ENCODE data around the gene DLG1.
"Not testable (repeated sequence)": the region's sequence is repeated elsewhere in the genome, so short reads cannot be mapped to it uniquely, and the experiment has no call there.

Gene DLG1

GRCh38 chr3:197289726-197290125 lies 8.7 kb downstream of the DLG1 start:
- no peak for DNase-seq (ENCODE audit: low spot score)

GRCh38 chr3:197286678-197287077 lies 11.7 kb downstream of the DLG1 start:
- DNase-seq (ENCODE audit: low spot score) = no peak
- TF ChIP-seq CTCF (IDR thresholded peaks at IDR 0.05; ENCODE audit: extremely low read depth, missing control alignments) = no peak

More at GRCh38 chr3:197289726-197290125, 8.7 kb downstream of the DLG1 start:
- no peak for TF ChIP-seq CTCF (IDR thresholded peaks at IDR 0.05; ENCODE audit: extremely low read depth, missing control alignments)

- DNase-seq (ENCODE audit: low spot score) = no peak
Observed at GRCh38 chr3:197285557-197285956, 12.9 kb downstream of the DLG1 start.

GRCh38 chr3:197283045-197283444 lies 15.4 kb downstream of the DLG1 start:
- no peak for DNase-seq (ENCODE audit: low spot score)
- TF ChIP-seq CTCF (IDR thresholded peaks at IDR 0.05; ENCODE audit: extremely low read depth, missing control alignments) = no peak

More at GRCh38 chr3:197285557-197285956, 12.9 kb downstream of the DLG1 start:
- no peak for TF ChIP-seq CTCF (IDR thresholded peaks at IDR 0.05; ENCODE audit: extremely low read depth, missing control alignments)

GRCh38 chr3:197281849-197282248 lies 16.6 kb downstream of the DLG1 start:
- TF ChIP-seq CTCF (IDR thresholded peaks at IDR 0.05; ENCODE audit: extremely low read depth, missing control alignments) = no peak
- DNase-seq (ENCODE audit: low spot score) = no peak

- no peak for TF ChIP-seq CTCF (IDR thresholded peaks at IDR 0.05; ENCODE audit: extremely low read depth, missing control alignments)
- DNase-seq (ENCODE audit: low spot score) = no peak
Observed at GRCh38 chr3:197280156-197280555, 18.3 kb downstream of the DLG1 start.

GRCh38 chr3:197278933-197279332 lies 19.5 kb downstream of the DLG1 start:
- no peak for DNase-seq (ENCODE audit: low spot score)
- TF ChIP-seq CTCF (IDR thresholded peaks at IDR 0.05; ENCODE audit: extremely low read depth, missing control alignments) = no peak

- DNase-seq (ENCODE audit: low spot score) = not testable (repeated sequence)
Observed at GRCh38 chr3:197276808-197277207, 21.6 kb downstream of the DLG1 start.

All from GM20000 (cell line).